Smooth muscle cell (in vitro differentiated cells): Measurements from ENCODE around the gene XRCC4. TPM values are rescaled to one million over a fixed set of nuclear protein-coding genes. Genes with fewer than 3 reads are reported as not detected.
A peak's percentile ranks its signal among the peaks of the same experiment; 100 is the strongest.

Experiments used
- DNase-seq: peaks from one replicate; lab custom pipeline; 2025; ENCODE audit not compliant: unreplicated experiment; lab: John Stamatoyannopoulos, UW
- H2AFZ ChIP-seq: fragments of 200-600 bp; sonication (generic); 2 replicates; pipeline ENCODE4 v1.6.0; 2016; ENCODE audit warnings: antibody characterized with exemption, low read depth, mild to moderate bottlenecking
- H3F3A ChIP-seq: fragments of 200-600 bp; sonication (generic); 2 replicates; pipeline ENCODE4 v1.6.0; 2017; ENCODE audit warnings: antibody characterized with exemption, low read depth
- H3K27ac ChIP-seq: fragments of 200-600 bp; sonication (generic); 2 replicates; pipeline ENCODE4 v1.5.1; 2016; ENCODE audit warnings: low read depth, mild to moderate bottlenecking
- H3K27me3 ChIP-seq: fragments of 200-600 bp; sonication (generic); 2 replicates; pipeline ENCODE4 v1.6.1; 2016; ENCODE audit warnings: low read depth, mild to moderate bottlenecking
- H3K36me3 ChIP-seq: fragments of 200-600 bp; sonication (generic); 2 replicates; pipeline ENCODE4 v1.5.1; 2016; ENCODE audit warnings: low read depth
- H3K4me1 ChIP-seq: fragments of 200-600 bp; sonication (generic); 2 replicates; pipeline ENCODE4 v1.5.1; 2016; ENCODE audit warnings: low read depth
- H3K4me2 ChIP-seq: fragments of 200-600 bp; sonication (generic); 2 replicates; pipeline ENCODE4 v1.6.0; 2016; ENCODE audit warnings: mild to moderate bottlenecking
- H3K4me3 ChIP-seq: fragments of 200-600 bp; sonication (generic); 2 replicates; pipeline ENCODE4 v1.5.1; 2016; ENCODE audit warnings: mild to moderate bottlenecking
- H3K79me2 ChIP-seq: fragments of 200-600 bp; sonication (generic); 2 replicates; pipeline ENCODE4 v1.6.0; 2016; ENCODE audit warnings: low read depth, mild to moderate bottlenecking
- H3K9ac ChIP-seq: fragments of 200-600 bp; sonication (generic); 2 replicates; pipeline ENCODE4 v1.6.0; 2016; ENCODE audit warnings: low read depth
- H3K9me3 ChIP-seq: fragments of 200-600 bp; sonication (generic); replicated peaks from 2 replicates; pipeline ENCODE4 v1.5.1; 2016; ENCODE audit warnings: low read depth
- H4K20me1 ChIP-seq: fragments of 200-600 bp; sonication (generic); 2 replicates; pipeline ENCODE4 v1.6.0; 2016; ENCODE audit warnings: low read depth
- WGBS: methylation state at CpG from one replicate; pipeline ENCODE4 v1.1.7; 2016; ENCODE audit warnings: low lambda C conversion rate; 5-methylcytosine and 5-hydroxymethylcytosine counted together
- polyA plus RNA-seq: library from polyadenylated mRNA; unstranded; fragments of >200 nt; fragmentation: Nextera tagmentation; extraction: Ambion mirVana; gene quantifications from 2 replicates; pipeline ENCODE4 v1.2.1, GENCODE V29; 2016
- total RNA-seq: library from RNA; depleted of rRNA; stranded (reverse); fragments of >200 nt; gene quantifications from 2 replicates; pipeline ENCODE4 v1.2.3, GENCODE V29; 2014
- TF ChIP-seq, protein P1 (sequence below): fragments of 200-600 bp; sonication (generic); IDR thresholded peaks from 2 replicates; pipeline ENCODE4 v1.5.1; 2017; ENCODE audit warnings: borderline replicate concordance, mild to moderate bottlenecking, antibody characterized with exemption; ENCODE audit not compliant: insufficient read depth, poor library complexity, severe bottlenecking

Gene XRCC4
- total and polyA plus RNA-seq, 2 experiments from 2014 or later, result 98.1 to 110 TPM

- WGBS, result 68% methylated on average over 1 of the region's 1 CpG
- no peaks in the 10 kb centered on the region for H3K9me3 ChIP-seq
- TF ChIP-seq, protein P1, sequence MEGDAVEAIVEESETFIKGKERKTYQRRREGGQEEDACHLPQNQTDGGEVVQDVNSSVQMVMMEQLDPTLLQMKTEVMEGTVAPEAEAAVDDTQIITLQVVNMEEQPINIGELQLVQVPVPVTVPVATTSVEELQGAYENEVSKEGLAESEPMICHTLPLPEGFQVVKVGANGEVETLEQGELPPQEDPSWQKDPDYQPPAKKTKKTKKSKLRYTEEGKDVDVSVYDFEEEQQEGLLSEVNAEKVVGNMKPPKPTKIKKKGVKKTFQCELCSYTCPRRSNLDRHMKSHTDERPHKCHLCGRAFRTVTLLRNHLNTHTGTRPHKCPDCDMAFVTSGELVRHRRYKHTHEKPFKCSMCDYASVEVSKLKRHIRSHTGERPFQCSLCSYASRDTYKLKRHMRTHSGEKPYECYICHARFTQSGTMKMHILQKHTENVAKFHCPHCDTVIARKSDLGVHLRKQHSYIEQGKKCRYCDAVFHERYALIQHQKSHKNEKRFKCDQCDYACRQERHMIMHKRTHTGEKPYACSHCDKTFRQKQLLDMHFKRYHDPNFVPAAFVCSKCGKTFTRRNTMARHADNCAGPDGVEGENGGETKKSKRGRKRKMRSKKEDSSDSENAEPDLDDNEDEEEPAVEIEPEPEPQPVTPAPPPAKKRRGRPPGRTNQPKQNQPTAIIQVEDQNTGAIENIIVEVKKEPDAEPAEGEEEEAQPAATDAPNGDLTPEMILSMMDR, result no peak
These were observed 286.5 kb downstream of the XRCC4 start for GRCh38 chr5:83363886-83364275.

DNA sequence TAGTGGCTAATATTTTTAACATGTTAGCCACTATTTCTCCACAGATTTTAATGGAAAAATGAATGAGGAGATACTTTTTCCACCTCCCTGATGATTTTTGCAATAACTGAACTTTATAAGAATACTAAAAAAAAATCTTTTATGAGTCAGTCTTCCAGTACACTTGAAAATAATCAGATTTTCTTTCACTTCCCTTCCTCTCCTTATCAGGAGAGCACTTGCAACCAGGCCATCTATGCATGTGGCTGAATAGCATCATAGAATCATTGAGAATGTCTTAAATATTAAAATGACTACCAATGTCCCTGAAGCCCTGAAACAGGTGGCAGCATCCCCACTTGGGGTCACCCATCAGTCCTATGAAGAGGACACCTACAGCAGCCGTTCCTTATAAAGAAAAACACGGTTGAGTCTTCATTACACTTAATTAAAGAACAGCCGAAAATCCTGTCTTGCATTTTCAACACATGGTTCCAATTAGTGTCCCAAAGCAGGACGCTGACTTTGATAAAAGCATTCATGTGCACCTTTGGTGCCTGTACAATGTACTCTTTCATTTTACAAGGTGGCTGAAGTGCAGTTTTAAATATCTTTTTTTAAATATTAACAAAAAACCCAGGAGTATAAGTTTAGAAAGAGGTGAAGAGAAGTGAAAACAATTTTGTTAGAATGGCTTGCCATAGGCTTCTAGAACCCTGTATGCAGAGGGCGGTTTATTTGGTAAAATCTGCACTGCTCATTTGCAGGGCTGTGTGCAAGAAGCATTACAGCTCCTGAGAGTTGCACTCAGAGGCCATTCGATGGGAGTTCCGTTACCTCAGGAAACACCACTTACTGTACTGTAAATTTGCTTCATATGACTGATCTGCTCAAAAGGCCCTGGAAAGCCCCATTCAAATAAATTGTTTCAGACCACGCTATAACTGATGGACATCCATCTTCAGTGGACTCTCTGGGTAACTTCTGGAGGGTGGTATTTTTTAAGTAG lies 287.3 kb downstream of the XRCC4 start:
- DNase-seq, result no peak
- no peak overlapping the region for H3K4me2 ChIP-seq
- TF ChIP-seq, protein P1, result no peak
- H2AFZ ChIP-seq, result no peak overlapping the region
- peaks cover 29% of the 10 kb centered on the region for H3K4me1 ChIP-seq
- no peak overlapping the region for H3K27ac ChIP-seq
- no peaks in the 10 kb centered on the region for H4K20me1 ChIP-seq
- 77% methylated on average over 8 of the region's 8 CpGs for WGBS
- H3K36me3 ChIP-seq, result no peaks in the 10 kb centered on the region
- no peaks in the 10 kb centered on the region for H3K9me3 ChIP-seq
- H3K27me3 ChIP-seq, result no peaks in the 10 kb centered on the region
- H3K4me3 ChIP-seq, result no peak overlapping the region
- H3K79me2 ChIP-seq, result no peaks in the 10 kb centered on the region
- no peak overlapping the region for H3K9ac ChIP-seq
- H3F3A ChIP-seq, result peaks cover 6% of the 10 kb centered on the region

More at GRCh38 chr5:83363886-83364275, 286.5 kb downstream of the XRCC4 start:
- DNase-seq, result no peak
- no peaks in the 10 kb centered on the region for H4K20me1 ChIP-seq
- no peak overlapping the region for H3K9ac ChIP-seq
- H3K4me3 ChIP-seq, result no peak overlapping the region
- H3K36me3 ChIP-seq, result no peaks in the 10 kb centered on the region
- H2AFZ ChIP-seq, result no peak overlapping the region
- H3K27ac ChIP-seq, result no peak overlapping the region
- H3F3A ChIP-seq, result peaks cover 6% of the 10 kb centered on the region
- no peak overlapping the region for H3K4me2 ChIP-seq
- H3K4me1 ChIP-seq, result peaks cover 27% of the 10 kb centered on the region
- no peaks in the 10 kb centered on the region for H3K27me3 ChIP-seq
- no peaks in the 10 kb centered on the region for H3K79me2 ChIP-seq

- no peak for DNase-seq
- H3K4me1 ChIP-seq, result peaks cover 53% of the 10 kb centered on the region
- peak overlapping the region; percentile 77 for H3K4me2 ChIP-seq
- WGBS, result 17% methylated on average over 5 of the region's 5 CpGs
- peak overlapping the region; percentile 15 for H2AFZ ChIP-seq
- no peaks in the 10 kb centered on the region for H4K20me1 ChIP-seq
- H3K9ac ChIP-seq, result no peak overlapping the region
- H3K27ac ChIP-seq, result peak overlapping the region; percentile 63
- no peak overlapping the region for H3K4me3 ChIP-seq
- TF ChIP-seq, protein P1, result no peak
- peaks cover 9% of the 10 kb centered on the region for H3F3A ChIP-seq
- H3K9me3 ChIP-seq, result no peaks in the 10 kb centered on the region
- no peaks in the 10 kb centered on the region for H3K27me3 ChIP-seq
- H3K36me3 ChIP-seq, result no peaks in the 10 kb centered on the region
- H3K79me2 ChIP-seq, result no peaks in the 10 kb centered on the region
These were observed 291.0 kb downstream of the XRCC4 start for GRCh38 chr5:83368319-83368718.

DNA sequence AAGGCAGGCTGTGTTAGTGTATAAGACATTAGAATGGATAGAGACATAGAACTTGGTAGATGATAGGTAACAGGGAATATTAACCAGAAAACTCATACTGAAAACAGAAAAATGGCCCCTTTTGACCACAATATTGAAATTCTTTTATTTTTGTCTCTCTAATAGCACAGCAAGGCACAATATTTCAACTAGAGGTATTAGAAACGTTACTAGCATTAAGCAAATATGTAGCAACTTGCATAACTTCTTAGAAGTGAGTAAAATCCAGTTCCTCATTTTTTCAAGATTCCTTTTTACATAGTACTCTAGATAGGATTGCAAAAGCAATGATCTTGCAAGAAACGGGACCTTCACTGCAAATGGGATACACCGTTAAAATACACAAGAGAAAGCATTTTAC lies 291.5 kb downstream of the XRCC4 start:
- H3K79me2 ChIP-seq, result no peaks in the 10 kb centered on the region
- peaks cover 51% of the 10 kb centered on the region for H3K4me1 ChIP-seq
- H3K27ac ChIP-seq, result peak overlapping the region; percentile 63
- H3K4me3 ChIP-seq, result no peak overlapping the region
- peak overlapping the region; percentile 77 for H3K4me2 ChIP-seq
- DNase-seq, result no peak
- H3K9me3 ChIP-seq, result no peaks in the 10 kb centered on the region
- H3F3A ChIP-seq, result peaks cover 9% of the 10 kb centered on the region
- H4K20me1 ChIP-seq, result no peaks in the 10 kb centered on the region
- H3K36me3 ChIP-seq, result no peaks in the 10 kb centered on the region
- H2AFZ ChIP-seq, result peak overlapping the region; percentile 15
- WGBS, result 58% methylated on average over 3 of the region's 3 CpGs
- TF ChIP-seq, protein P1, result no peak
- H3K27me3 ChIP-seq, result no peaks in the 10 kb centered on the region
- no peak overlapping the region for H3K9ac ChIP-seq
